Measurements from ENCODE around the gene TMEM11. TPM values are rescaled to one million over a fixed set of nuclear protein-coding genes. Genes with fewer than 3 reads are reported as not detected.

Gene TMEM11
- polyA plus RNA-seq, 3 donors, result 25.7 to 68.1 (median 59.5) TPM

DNA sequence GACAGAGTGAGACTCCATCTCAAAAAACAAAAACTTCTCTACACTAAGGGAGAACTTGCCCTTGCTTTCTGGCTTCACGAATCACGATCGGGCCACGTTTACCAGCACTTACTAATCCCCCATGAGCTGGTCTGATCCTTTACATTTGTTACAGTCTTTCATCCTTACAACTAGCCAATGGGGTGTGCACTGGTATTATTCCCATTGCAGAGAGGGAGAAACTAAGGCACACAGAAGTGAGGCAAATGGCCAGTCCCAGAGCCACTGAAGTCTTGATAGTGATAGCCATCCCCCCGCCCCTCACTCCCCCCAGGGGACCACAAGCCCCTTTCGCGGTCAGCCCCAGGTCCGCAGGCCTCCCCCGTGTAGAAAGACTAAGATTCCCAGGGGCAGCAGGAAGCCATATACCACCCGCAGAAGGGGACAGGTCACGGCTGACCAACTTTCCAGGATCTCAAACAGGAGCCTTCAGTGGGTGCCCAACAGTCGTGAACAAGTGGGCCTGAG is 38.4 kb upstream of the TMEM11 start:
- peaks cover 4 to 9% (median 5%) of the 10 kb centered on the region in 3 donors for H3K27me3 Mint-ChIP-seq (ENCODE audit: low read depth in 3 of 3)
- H3K9me3 Mint-ChIP-seq, result peaks cover 0 to 4% (median 2%) of the 10 kb centered on the region in 7 donors
- no peak for DNase-seq
- Histone ChIP-seq H3K4me3 (replicated peaks in 1 of 3; ENCODE audit: low read depth in 2 of 3, low read length in 3 of 3) (peak overlapping the region; percentile 47 to 82 (median 81)), H3K79me2 (ENCODE audit: insufficient read depth, low read length) (peaks cover 3% of the 10 kb centered on the region), H3K9ac (ENCODE audit: insufficient read depth, low read length, poor library complexity, severe bottlenecking) (peak overlapping the region; percentile 62), H3K4me1 (ENCODE audit: control insufficient read depth in 1 of 2, insufficient read depth in 2 of 2, low read length in 2 of 2) (peaks cover 21 to 37% of the 10 kb centered on the region in 2 donors), H3K4me2 (replicated peaks; ENCODE audit: extremely low read depth, low read length, poor library complexity, severe bottlenecking) (peak overlapping the region; percentile 94), H3K36me3 (replicated peaks in 1 of 2; ENCODE audit: control insufficient read depth in 1 of 2, insufficient read depth in 2 of 2, low read length in 2 of 2) (no peaks in the 10 kb centered on the region), H2AFZ (ENCODE audit: insufficient read depth, low read depth, low read length, poor library complexity, severe bottlenecking) (peak overlapping the region; percentile 57), H3K9me3 (replicated peaks in 1 of 2; ENCODE audit: control insufficient read depth in 1 of 2, insufficient read depth in 1 of 2, low read length in 2 of 2) (no peaks in the 10 kb centered on the region), H4K20me1 (ENCODE audit: insufficient read depth, low read length) (peaks cover 46% of the 10 kb centered on the region), H3K27me3 (ENCODE audit: control insufficient read depth in 2 of 2, insufficient read depth in 2 of 2, low read length in 2 of 2) (no peaks in the 10 kb centered on the region), H3K27ac (ENCODE audit: low read depth in 1 of 2, low read length in 2 of 2) (no peak overlapping the region)
- 41% methylated on average over 8 of the region's 12 CpGs for WGBS (ENCODE audit: insufficient coverage)
- H3K27ac Mint-ChIP-seq, result peak overlapping the region in 3 of 7 donors; percentile 49 to 70 (median 69)
- H3K4me1 Mint-ChIP-seq, result peaks cover 36% of the 10 kb centered on the region
- peaks cover 3 to 10% of the 10 kb centered on the region in 2 donors for H3K36me3 Mint-ChIP-seq
- H3K4me3 Mint-ChIP-seq, result peak overlapping the region; percentile 82 to 87
- intact Hi-C loops (cut with micrococcal nuclease), result loop anchor here (5.0 to 10.0 kb wide), 2 partner anchors 40 to 128 kb away; partner anchors contain the start of genes TMEM11 (in 2 of the 2) and DHRS7B (in 1 of the 2)
- TF ChIP-seq CTCF (IDR thresholded peaks at IDR 0.05), result no peak

DNA sequence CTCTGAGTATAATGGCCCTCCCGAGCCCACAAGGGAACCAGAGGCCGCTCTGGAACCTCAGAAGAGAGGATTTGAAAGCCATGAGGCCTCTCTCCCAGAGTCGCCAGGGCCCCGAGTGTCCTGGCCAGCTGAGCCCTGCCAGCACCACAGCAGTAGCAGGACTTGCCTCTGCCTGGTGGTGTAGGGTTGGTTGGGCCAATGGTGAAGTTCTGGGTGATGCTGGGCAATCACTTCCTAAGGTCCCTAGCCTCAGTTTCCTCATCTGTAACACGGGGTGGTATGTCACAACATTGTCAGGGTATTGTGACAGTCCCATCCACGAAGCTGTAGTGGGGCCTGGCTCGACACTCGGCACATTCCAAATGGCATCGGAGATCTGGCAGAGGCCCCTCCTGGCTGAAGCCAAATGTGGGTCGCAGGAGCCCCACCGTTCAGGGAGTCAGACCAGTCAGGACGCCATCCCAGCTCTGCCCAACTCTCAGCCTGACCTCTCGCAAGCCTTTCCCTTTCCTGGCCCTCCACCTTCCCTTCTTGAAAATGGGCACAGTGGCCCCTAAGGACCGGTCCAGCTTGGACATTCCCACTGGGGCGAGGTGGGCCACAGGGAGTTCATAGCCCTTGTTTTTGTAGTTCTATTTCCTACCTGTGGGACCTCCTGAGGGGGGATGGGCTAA is 37.5 kb upstream of the TMEM11 start:
- H3K4me3 Mint-ChIP-seq, result peak overlapping the region; percentile 82 to 87
- DNase-seq, result no peak
- H3K4me3 ChIP-seq (replicated peaks in 1 of 3; ENCODE audit: low read depth in 2 of 3, low read length in 3 of 3), result peak overlapping the region in 1 of 3 experiments; percentile 81

More for the DNA sequence above, 37.5 kb upstream of the TMEM11 start:
- TF ChIP-seq CTCF (IDR thresholded peaks at IDR 0.05), result no peak
- Histone ChIP-seq H3K36me3 (replicated peaks in 1 of 2; ENCODE audit: control insufficient read depth in 1 of 2, insufficient read depth in 2 of 2, low read length in 2 of 2) (no peaks in the 10 kb centered on the region), H3K4me1 (ENCODE audit: control insufficient read depth in 1 of 2, insufficient read depth in 2 of 2, low read length in 2 of 2) (peaks cover 21 to 37% of the 10 kb centered on the region in 2 donors), H3K27me3 (ENCODE audit: control insufficient read depth in 2 of 2, insufficient read depth in 2 of 2, low read length in 2 of 2) (no peaks in the 10 kb centered on the region), H3K27ac (ENCODE audit: low read depth in 1 of 2, low read length in 2 of 2) (no peak overlapping the region), H3K9me3 (replicated peaks in 1 of 2; ENCODE audit: control insufficient read depth in 1 of 2, insufficient read depth in 1 of 2, low read length in 2 of 2) (no peaks in the 10 kb centered on the region), H3K79me2 (ENCODE audit: insufficient read depth, low read length) (peaks cover 3% of the 10 kb centered on the region), H4K20me1 (ENCODE audit: insufficient read depth, low read length) (peaks cover 55% of the 10 kb centered on the region), H3K9ac (ENCODE audit: insufficient read depth, low read length, poor library complexity, severe bottlenecking) (no peak overlapping the region), H2AFZ (ENCODE audit: insufficient read depth, low read depth, low read length, poor library complexity, severe bottlenecking) (no peak overlapping the region), H3K4me2 (replicated peaks; ENCODE audit: extremely low read depth, low read length, poor library complexity, severe bottlenecking) (peak overlapping the region; percentile 19)
- 78% methylated on average over 11 of the region's 15 CpGs for WGBS (ENCODE audit: insufficient coverage)
- Mint-ChIP-seq H3K27me3 (ENCODE audit: low read depth in 3 of 3) (peaks cover 3 to 9% (median 5%) of the 10 kb centered on the region in 3 donors), H3K27ac (peak overlapping the region in 1 of 7 donors; percentile 31), H3K9me3 (peaks cover 0 to 2% (median 0%) of the 10 kb centered on the region in 7 donors), H3K4me1 (peaks cover 36% of the 10 kb centered on the region), H3K36me3 (peaks cover 3 to 12% of the 10 kb centered on the region in 2 donors)
- intact Hi-C loops (cut with micrococcal nuclease), result loop anchor here (5.0 to 10.0 kb wide), 2 partner anchors 39 to 127 kb away; partner anchors contain the start of genes TMEM11 (in 2 of the 2) and DHRS7B (in 1 of the 2)

Data from CD14-positive monocyte (primary cell).